GM21529 (cell line): Measurements from ENCODE around the gene ZNF473.
"Not testable (repeated sequence)": the region's sequence is repeated elsewhere in the genome, so short reads cannot be mapped to it uniquely, and the experiment has no call there.

Experiments
- ATAC-seq: cut with Tn5 transposase; IDR thresholded peaks from one replicate; pipeline ENCODE4 v1.9.1; 2021; ENCODE audit not compliant: unreplicated experiment

ZNF473 gene

GRCh38 chr19:50047671-50048070 is 21.9 kb downstream of the ZNF473 start:
- ATAC-seq: no peak

- peak; percentile 55 for ATAC-seq
Observed at GRCh38 chr19:50050406-50051227, 24.8 kb downstream of the ZNF473 start.

DNA sequence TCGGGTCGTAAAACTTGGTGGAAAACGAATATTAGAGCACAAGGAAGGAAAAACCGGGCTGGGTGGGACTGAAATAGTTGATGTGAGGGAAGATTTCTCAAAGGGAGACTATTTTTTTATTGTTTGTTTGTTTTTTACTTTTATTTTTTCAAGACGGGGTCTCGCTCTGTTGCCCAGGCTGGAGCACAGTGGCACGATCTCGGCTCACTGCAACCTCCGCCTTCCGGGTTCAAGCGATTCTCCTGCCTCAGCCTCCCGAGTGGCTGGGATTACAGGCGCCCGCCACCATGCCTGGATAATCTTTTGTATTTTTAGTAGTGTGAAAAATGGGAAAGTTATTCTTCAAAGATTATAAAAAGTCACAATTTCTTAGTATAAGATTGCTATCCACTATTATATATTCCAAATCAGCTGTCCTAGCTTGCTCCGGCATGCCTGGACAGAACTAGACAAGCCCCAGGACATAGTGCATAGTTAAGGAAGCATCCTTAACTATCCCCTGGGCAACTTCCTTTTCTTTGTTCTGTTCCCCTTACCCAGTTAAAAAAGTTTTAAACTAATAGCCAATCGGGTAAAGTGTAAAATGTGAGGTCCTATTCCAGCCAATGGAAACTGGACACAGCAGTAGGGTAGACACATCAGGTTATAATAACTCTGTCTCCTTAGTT is 25.6 kb downstream of the ZNF473 start:
- not testable (repeated sequence) for ATAC-seq

GRCh38 chr19:50051964-50052363 is 26.2 kb downstream of the ZNF473 start:
- no peak for ATAC-seq

DNA sequence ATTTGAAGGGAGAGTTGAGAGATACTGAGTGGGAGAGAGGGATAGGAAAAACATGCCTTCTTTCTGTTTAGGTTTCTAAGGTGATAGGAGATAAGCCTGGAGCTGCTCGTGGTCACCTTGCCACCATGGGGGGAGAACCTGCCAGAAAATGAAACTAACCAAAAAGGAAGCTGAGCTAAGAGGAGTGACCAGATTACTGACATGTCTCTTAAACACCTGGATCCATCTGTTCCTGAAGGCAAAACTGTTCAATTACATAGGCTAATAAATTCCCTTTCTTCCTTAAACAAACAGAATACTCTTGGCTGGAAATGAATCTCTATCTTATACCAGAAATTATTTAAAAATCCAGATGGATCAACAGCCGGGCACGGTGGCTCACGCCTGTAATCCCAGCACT is 27.3 kb downstream of the ZNF473 start:
- no peak for ATAC-seq

GRCh38 chr19:50058425-50058824 is 32.6 kb downstream of the ZNF473 start:
- ATAC-seq: no peak

DNA sequence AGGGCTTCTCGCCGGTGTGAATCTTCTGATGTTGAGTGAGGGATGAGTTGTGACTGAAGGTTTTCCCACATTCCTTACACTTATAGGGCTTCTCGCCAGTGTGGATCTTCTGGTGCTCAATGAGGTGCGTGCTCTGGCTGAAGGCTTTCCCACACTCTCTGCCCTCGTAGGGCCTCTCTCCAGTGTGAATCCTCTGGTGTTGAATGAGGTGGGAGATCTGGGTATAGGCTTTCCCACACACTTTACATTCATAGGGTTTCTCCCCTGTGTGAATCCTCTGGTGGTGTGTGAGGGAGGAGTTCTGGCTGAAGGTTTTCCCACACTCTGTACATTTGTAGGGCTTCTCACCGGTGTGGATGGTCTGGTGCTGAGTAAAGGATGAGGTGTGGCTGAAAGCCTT is 33.2 kb downstream of the ZNF473 start:
- ATAC-seq: no peak

DNA sequence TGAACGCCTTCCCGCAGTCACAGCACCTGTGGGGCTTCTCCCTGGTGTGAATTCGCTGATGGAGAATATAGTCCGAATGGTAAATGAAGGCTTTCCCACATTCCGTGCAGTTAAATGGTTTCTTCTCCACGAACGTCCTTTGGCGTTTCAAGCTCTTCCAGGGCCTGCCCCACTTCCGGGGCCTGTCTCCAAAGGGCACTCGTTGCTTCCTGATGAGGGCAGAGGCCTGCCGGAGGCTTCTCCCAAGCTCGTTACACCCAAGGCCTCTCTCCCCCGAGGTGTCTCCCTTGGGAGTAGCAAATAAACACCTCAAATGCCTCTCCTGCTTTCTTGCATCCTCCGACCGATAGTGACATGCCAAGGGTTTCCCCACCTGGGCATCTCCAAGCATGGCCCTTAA is 34.3 kb downstream of the ZNF473 start:
- no peak for ATAC-seq

DNA sequence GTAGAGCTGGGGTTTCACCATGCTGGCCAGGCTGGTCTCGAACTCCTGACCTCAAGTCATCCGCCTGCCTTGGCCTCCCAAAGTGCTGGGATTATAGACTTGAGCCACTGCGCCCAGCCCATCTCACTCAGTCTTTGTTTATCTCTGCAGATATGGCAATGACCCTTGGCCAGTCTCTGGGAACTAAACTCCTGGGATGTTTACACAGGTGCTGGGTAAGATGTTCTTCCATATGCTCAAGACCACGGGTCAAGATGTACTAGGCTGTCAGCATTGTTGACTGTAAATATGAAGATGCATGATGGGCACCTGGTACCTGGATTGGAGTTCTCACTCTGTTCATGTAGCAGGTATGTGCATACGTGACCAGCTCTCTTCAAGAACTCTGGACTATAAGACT is 35.8 kb downstream of the ZNF473 start:
- no peak for ATAC-seq

GRCh38 chr19:50065938-50066337 is 40.1 kb downstream of the ZNF473 start:
- no peak for ATAC-seq

- no peak for ATAC-seq
Observed at GRCh38 chr19:50067575-50067974, 41.8 kb downstream of the ZNF473 start.

DNA sequence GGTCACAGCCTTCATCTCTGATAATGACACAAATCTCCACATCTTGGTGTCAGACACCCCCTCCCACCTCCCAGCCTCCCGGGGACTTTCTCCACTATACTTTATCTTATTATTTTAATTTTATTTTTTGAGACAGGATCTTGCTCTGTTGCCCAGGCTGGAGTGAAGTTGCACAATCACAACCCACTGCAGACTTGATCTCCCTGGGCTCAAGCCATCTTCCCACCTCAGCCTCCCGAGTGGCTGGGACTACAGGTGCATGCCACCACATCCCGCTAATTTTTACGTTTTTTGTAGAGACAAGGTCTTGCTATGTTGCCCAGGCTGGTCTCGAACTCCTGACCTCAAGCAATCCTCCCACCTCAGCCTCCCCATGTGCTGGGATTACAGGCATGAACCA is 42.6 kb downstream of the ZNF473 start:
- ATAC-seq: not testable (repeated sequence)

GRCh38 chr19:50075076-50075475 is 49.3 kb downstream of the ZNF473 start:
- ATAC-seq: not testable (repeated sequence)

DNA sequence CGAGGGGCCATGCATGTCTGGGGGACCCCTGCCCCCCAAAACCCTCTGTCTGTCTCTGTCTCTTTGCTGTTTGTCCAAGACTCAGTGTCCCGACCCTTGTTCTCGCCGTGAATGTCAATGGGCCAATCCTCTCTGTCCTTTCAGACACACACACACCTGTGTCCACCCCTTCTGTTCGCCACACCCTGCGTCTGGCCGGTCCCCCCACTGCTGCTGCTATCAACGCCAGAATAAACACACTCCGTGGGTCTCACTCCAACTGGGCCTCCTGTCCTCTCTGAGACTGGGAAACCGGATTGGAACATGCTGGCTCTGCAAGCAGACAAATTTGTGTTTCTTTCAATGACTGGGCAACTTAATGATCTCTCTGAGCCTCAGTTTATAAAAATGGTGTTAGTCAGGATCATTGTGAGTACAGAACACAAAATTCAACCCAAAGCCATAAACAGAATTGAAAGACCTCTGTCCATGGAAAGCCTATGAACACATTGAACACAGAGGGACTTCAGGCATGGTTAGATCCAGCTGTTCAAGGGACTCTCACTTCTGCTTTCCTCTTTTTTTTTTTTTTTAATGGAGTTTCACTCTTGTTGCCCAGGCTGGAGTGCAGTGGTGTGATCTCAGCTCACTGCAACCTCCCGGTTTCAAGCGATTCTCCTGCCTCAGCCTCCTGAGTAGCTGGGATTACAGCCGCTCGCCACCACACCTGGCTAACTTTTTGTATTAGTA is 50.0 kb downstream of the ZNF473 start:
- ATAC-seq: not testable (repeated sequence)

DNA sequence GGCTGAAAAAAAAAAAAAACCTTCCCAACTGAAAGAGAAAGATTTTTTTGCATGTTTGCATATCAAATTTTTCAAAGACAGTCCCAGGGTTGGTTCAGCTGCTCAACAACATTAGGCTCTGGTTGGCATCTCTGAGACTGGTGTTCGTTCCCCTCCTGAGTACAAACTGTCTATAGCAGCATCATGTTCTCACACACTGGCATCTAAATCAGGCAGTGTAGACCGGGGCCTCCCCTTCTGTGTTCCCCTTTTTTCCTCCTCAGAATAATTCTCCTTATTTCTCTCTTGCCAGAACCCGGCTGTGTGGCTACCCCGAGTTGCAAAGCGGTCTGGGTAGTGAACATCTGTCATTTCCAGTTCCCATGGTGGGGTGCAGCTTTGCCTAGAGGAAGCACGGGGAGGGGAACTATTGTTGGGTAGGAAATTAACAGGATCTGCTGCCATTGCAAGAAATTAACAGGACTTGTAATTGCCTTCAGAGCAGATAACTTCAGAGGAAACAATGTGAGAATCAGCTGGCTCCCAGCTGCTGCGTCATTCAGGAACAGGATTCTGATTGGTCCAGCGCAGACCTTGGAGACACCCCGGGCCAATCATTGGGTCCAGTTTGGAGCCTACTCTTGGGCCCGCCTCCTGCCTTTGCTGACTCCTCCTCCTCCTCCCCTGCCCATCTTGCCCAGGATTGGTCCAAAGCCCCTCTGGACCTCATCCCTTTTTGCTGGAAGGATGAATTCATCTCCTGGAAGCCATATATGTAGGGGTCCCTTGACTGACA is 51.0 kb downstream of the ZNF473 start:
- not testable (repeated sequence) for ATAC-seq

GRCh38 chr19:50079014-50079413 is 53.2 kb downstream of the ZNF473 start:
- ATAC-seq: not testable (repeated sequence)

DNA sequence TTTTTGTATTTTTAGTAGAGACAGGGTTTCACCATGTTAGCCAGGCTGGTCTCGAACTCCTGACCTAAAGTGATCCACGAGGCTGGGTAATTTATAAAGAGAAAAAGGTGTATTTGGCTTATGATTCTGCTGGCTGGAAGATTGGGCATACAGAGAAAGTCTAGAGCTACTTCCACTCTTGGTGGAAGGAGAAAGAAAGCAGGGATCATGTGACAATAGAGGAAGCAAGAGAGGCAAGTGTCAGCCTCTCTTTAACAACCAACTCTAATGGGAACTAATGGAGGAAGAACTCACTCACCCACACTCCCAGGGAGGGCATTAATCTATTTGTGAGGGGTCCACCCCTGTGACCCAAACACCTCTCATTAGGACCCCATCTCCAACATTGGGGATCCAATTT is 58.6 kb downstream of the ZNF473 start:
- not testable (repeated sequence) for ATAC-seq

GRCh38 chr19:50087153-50087552 is 61.3 kb downstream of the ZNF473 start:
- not testable (repeated sequence) for ATAC-seq

DNA sequence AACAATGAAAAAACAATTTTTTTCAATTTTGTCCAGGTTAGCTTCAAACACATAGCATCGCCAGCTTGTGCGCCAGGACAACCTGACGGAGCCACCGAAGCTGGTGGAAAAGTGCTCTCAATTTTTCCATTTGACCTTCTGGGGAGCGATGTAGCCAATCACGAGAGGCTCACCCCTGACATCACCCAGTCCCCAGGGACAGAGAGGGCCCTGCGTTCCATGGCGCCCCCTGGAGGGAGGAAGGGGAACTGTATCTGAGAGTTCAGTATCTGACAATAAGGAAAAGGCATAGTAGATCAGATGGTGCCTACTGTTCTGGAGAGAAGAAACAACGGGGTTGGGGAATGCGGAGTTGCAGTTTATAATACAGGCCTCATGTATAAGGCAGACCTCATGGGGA is 64.9 kb downstream of the ZNF473 start:
- ATAC-seq: not testable (repeated sequence)

- ATAC-seq: not testable (repeated sequence)
Observed at GRCh38 chr19:50091786-50092185, 66.0 kb downstream of the ZNF473 start.

- ATAC-seq: not testable (repeated sequence)
Observed at GRCh38 chr19:50092597-50092996, 66.8 kb downstream of the ZNF473 start.
